ENCODE measurements around the gene EVC2. TPM values are rescaled to one million over a fixed set of nuclear protein-coding genes. Genes with fewer than 3 reads are reported as not detected.

EVC2 gene
- total and polyA plus RNA-seq, 2 of the 4 experiments (the other 2 are of a cell fraction) = 2.7 to 5.9 TPM

DNA sequence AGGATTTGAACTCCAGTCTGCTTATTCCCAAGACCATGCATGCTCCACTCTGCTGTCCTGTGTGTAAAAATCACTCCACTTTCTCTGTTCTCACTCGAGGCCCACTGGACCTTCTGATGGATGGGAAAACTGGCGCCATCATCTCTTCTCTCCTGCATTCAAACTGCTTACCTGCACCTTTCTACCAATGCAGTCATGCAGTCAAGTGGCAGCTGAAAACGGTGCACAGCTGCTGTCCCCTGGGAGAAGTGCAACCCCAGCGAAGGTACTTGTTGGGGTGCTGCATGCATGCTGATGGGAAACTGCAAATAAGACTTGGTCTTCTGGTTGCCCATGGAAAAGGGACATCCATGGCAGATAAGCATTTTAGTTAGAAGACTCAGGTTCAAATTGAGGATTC lies 147.1 kb downstream of the EVC2 start:
- H3K4ac ChIP-seq (ENCODE audit: low read depth, low read length) = no peak overlapping the region
- no peak overlapping the region for H2BK15ac ChIP-seq (ENCODE audit: low read depth, low read length)
- in situ Hi-C loops (cut with MboI; ENCODE audit: low sequenced_read_pairs) (no loop called here), dilution Hi-C loops (cut with HindIII; ENCODE audit: low sequenced_read_pairs, unreplicated experiment) (no loop called here), intact Hi-C loops (cut with micrococcal nuclease) (no loop called here)
- ATAC-seq (ENCODE audit: low read depth) (no peak), DNase-seq (no peak)
- no peaks in the 10 kb centered on the region; the same call in 1 of the 2 replicates for H3K9me1 ChIP-seq (ENCODE audit: insufficient read depth, low read length)
- ChIA-PET CTCF (no interaction called here), POLR2A (ENCODE audit: unreplicated experiment) (no interaction called here)
- H3K4me2 ChIP-seq (ENCODE audit: low read depth, low read length) = no peak overlapping the region
- no TSS peak for BruUV-seq (replicated peaks)
- H3K9me3 ChIP-seq (ENCODE audit: control insufficient read depth, insufficient read depth, low read length) = no peaks in the 10 kb centered on the region
- no peak overlapping the region for H3K9ac ChIP-seq (ENCODE audit: low read depth, low read length)
- TF ChIP-seq FOS (IDR thresholded peaks at IDR 0.05; ENCODE audit: low read depth, low read length) (no peak), POLR2A (IDR thresholded peaks at IDR 0.05; ENCODE audit: low read depth, low read length) (no peak), CHD1 (IDR thresholded peaks at IDR 0.05; ENCODE audit: low read depth, low read length) (no peak), NFE2L2 (IDR thresholded peaks at IDR 0.05; ENCODE audit: low read depth, low read length) (no peak), RAD21 (IDR thresholded peaks at IDR 0.05; ENCODE audit: low read length) (no peak), RCOR1 (IDR thresholded peaks at IDR 0.05; ENCODE audit: insufficient replicate concordance, low read length) (no peak), RFX5 (IDR thresholded peaks at IDR 0.05; ENCODE audit: low read depth, low read length) (no peak), MXI1 (IDR thresholded peaks at IDR 0.05; ENCODE audit: borderline replicate concordance, low read depth, low read length) (no peak), CEBPB (IDR thresholded peaks at IDR 0.05; ENCODE audit: low read depth, low read length) (no peak), SMC3 (IDR thresholded peaks at IDR 0.05; ENCODE audit: low read depth, low read length) (no peak), MAZ (IDR thresholded peaks at IDR 0.05; ENCODE audit: borderline replicate concordance, low read depth, low read length) (no peak), BHLHE40 (IDR thresholded peaks at IDR 0.05; ENCODE audit: low read depth, low read length) (no peak), MAFK (IDR thresholded peaks at IDR 0.05; ENCODE audit: low read depth, low read length) (no peak)
- TF ChIP-seq, protein P1, sequence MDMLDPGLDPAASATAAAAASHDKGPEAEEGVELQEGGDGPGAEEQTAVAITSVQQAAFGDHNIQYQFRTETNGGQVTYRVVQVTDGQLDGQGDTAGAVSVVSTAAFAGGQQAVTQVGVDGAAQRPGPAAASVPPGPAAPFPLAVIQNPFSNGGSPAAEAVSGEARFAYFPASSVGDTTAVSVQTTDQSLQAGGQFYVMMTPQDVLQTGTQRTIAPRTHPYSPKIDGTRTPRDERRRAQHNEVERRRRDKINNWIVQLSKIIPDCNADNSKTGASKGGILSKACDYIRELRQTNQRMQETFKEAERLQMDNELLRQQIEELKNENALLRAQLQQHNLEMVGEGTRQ (IDR thresholded peaks at IDR 0.05; ENCODE audit: low read depth, low read length) = no peak
- TF ChIP-seq, protein P2, sequence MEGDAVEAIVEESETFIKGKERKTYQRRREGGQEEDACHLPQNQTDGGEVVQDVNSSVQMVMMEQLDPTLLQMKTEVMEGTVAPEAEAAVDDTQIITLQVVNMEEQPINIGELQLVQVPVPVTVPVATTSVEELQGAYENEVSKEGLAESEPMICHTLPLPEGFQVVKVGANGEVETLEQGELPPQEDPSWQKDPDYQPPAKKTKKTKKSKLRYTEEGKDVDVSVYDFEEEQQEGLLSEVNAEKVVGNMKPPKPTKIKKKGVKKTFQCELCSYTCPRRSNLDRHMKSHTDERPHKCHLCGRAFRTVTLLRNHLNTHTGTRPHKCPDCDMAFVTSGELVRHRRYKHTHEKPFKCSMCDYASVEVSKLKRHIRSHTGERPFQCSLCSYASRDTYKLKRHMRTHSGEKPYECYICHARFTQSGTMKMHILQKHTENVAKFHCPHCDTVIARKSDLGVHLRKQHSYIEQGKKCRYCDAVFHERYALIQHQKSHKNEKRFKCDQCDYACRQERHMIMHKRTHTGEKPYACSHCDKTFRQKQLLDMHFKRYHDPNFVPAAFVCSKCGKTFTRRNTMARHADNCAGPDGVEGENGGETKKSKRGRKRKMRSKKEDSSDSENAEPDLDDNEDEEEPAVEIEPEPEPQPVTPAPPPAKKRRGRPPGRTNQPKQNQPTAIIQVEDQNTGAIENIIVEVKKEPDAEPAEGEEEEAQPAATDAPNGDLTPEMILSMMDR (conservative IDR thresholded peaks at IDR 0.05; ENCODE audit: low read depth, low read length) = no peak
- TF ChIP-seq, protein P3, sequence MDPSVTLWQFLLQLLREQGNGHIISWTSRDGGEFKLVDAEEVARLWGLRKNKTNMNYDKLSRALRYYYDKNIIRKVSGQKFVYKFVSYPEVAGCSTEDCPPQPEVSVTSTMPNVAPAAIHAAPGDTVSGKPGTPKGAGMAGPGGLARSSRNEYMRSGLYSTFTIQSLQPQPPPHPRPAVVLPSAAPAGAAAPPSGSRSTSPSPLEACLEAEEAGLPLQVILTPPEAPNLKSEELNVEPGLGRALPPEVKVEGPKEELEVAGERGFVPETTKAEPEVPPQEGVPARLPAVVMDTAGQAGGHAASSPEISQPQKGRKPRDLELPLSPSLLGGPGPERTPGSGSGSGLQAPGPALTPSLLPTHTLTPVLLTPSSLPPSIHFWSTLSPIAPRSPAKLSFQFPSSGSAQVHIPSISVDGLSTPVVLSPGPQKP (IDR thresholded peaks at IDR 0.05; ENCODE audit: borderline replicate concordance, low read depth, low read length) = no peak
- no peak overlapping the region for H3K18ac ChIP-seq (ENCODE audit: low read depth, low read length)
- H3K4me1 ChIP-seq (ENCODE audit: control insufficient read depth, insufficient read depth, low read length) = no peaks in the 10 kb centered on the region
- H3K23ac ChIP-seq (ENCODE audit: low read depth, low read length) = no peak overlapping the region
- no peak overlapping the region for H4K91ac ChIP-seq (ENCODE audit: insufficient read depth, low read depth, low read length)
- H2BK120ac ChIP-seq (ENCODE audit: low read depth, low read length) = no peak overlapping the region
- H2AK9ac ChIP-seq (replicated peaks; ENCODE audit: low read depth, low read length, poor library complexity) = no peak overlapping the region
- no peaks in the 10 kb centered on the region for H4K20me1 ChIP-seq (ENCODE audit: insufficient read depth, low read length)
- H3K4me3 ChIP-seq (ENCODE audit: insufficient read depth, low read depth, low read length) = no peak overlapping the region
- H3K27me3 ChIP-seq (ENCODE audit: control insufficient read depth, insufficient read depth, low read length) = no peaks in the 10 kb centered on the region
- peaks cover 28% of the 10 kb centered on the region for H3K36me3 ChIP-seq (ENCODE audit: control insufficient read depth, insufficient read depth, low read length)
- no peak overlapping the region for H2BK20ac ChIP-seq (ENCODE audit: low read depth, low read length)
- H3K56ac ChIP-seq (ENCODE audit: extremely low read depth, insufficient read depth, low read length) = no peak overlapping the region
- H2AK5ac ChIP-seq (ENCODE audit: low read depth, low read length) = no peak overlapping the region
- H3K27ac ChIP-seq (ENCODE audit: insufficient read depth, low read length) = no peak overlapping the region
- H4K5ac ChIP-seq (ENCODE audit: low read depth, low read length) = no peak overlapping the region
- H2AFZ ChIP-seq (replicated peaks; ENCODE audit: low read length, poor library complexity) = no peak overlapping the region
- no CpG with 5 or more reads among the region's 4 CpGs for WGBS, 2 experiments (ENCODE audit: extremely low coverage in 2 of 2, insufficient read length in 1 of 2)
- H3K14ac ChIP-seq (replicated peaks; ENCODE audit: low read depth, low read length) = no peak overlapping the region
- no peak overlapping the region for H4K8ac ChIP-seq (ENCODE audit: low read depth in 2 of 2, low read length in 2 of 2)
- H3K79me1 ChIP-seq (ENCODE audit: low read depth in 1 of 2, low read length in 2 of 2) = no peaks in the 10 kb centered on the region
- H2BK5ac ChIP-seq (ENCODE audit: low read depth, low read length, poor library complexity, severe bottlenecking) = no peak overlapping the region

Data from IMR-90 (cell line).